Esophagus squamous epithelium (tissue), 5 donors: ENCODE data around the gene CHST7. TPM values are rescaled to one million over a fixed set of nuclear protein-coding genes. Genes with fewer than 3 reads are reported as not detected.

Source experiments
- DNase-seq: peaks from one replicate; lab custom pipeline; 2025; lab: John Stamatoyannopoulos, UW
- H3K27ac ChIP-seq, 4 donors: fragments of 200-600 bp; sonication (generic); one replicate each; pipeline ENCODE4 v1.5.1; 2016 to 2019; ENCODE audit warnings: mild to moderate bottlenecking in 1 of 4
- H3K27me3 ChIP-seq, 4 donors: fragments of 200-600 bp; sonication (generic); 1 replicate in 3 of 4; 2 replicates in 1 of 4; pipeline versions ENCODE4 v1.5.1 to v1.6.0; 2017 to 2021; ENCODE audit warnings: antibody characterized with exemption in 1 of 4
- H3K36me3 ChIP-seq, 3 donors: fragments of 200-600 bp; sonication (generic); one replicate each; pipeline ENCODE4 v1.5.1; 2016 to 2019
- H3K4me1 ChIP-seq, 3 donors: fragments of 200-600 bp; sonication (generic); one replicate each; pipeline ENCODE4 v1.5.1; 2017 to 2019
- H3K4me3 ChIP-seq, 4 donors: fragments of 200-600 bp; sonication (generic); 1 replicate in 3 of 4; 2 replicates in 1 of 4; pipeline ENCODE4 v1.5.1; 2016 to 2019; ENCODE audit warnings: mild to moderate bottlenecking in 2 of 4, moderate library complexity in 1 of 4
- H3K9me3 ChIP-seq, 3 donors: fragments of 200-600 bp; sonication (generic); one replicate each; pipeline ENCODE4 v1.5.1; 2016 to 2019
- POLR2A ChIP-seq, 4 donors: fragments of 450-650 bp; IDR thresholded peaks; one replicate each; pipeline ENCODE4 v1.6.1; 2017; ENCODE audit warnings: antibody characterized with exemption in 4 of 4, mild to moderate bottlenecking in 4 of 4, moderate library complexity in 3 of 4
- WGBS, 2 donors: methylation state at CpG; one replicate each; pipeline ENCODE4 v1.1.5; 2018; 5-methylcytosine and 5-hydroxymethylcytosine counted together
- intact Hi-C: fragments of 100-400 bp; cut with DNase I; formaldehyde crosslinking; loops from one replicate; pipeline ENCODE4 v1.15.0; 2022
- total RNA-seq, 4 donors: library from RNA; depleted of rRNA; stranded (reverse); fragments of >200 nt; gene quantifications; one replicate each; pipeline ENCODE4 v1.1.0, GENCODE V29; 2016
- TF ChIP-seq, protein P1 (sequence below), 6 experiments: fragments of 450-650 bp in 4 of 6; fragments of 200-600 bp in 2 of 6; sonication (generic) in 2 of 6; IDR thresholded peaks; one replicate each; pipeline ENCODE4 v1.5.1; 2016 to 2019; ENCODE audit warnings: antibody characterized with exemption in 6 of 6, mild to moderate bottlenecking in 4 of 6, moderate library complexity in 4 of 6
- donor health status: DM: yes; HTN: yes; CAD: no.

CHST7 gene
- total RNA-seq, 4 donors from 2014 or later, result 1.2 to 11.8 (median 3.9) TPM

DNA sequence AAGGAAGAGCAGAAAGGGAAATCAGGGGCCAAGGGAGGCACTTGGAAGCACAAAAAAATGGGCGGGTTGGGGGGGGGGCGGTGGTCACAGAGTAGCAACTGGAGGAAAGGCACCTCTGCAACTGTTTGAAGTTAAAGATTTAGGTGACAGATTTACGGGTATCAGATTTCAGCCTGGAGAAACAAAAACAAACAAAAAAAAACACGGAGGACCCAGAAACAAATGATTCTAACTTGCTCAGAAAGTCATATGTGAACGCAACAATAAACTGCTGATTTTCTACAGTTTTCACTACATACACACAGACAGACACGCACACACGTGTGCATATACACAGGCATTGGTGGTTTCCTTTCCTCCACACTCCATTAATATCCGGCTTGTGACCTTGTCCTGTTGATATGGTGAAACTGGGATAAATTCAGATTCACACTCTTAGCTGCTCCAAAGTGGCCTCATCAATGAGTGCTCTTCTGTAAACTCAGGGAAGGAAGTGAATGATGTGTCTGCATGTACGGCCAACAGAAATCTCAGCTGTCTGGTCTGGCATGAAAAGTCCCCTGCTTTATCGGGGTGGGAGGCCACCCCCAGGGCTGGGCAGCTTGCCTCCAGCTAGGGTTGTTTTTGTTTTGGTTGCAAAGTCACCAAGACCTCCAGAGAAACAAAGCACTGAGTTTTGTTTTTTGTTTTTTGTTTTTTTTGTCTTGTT lies 54.3 kb downstream of the CHST7 start:
- Histone ChIP-seq H3K9me3 (no peaks in the 10 kb centered on the region), H3K4me1 (peaks cover 0 to 17% (median 0%) of the 10 kb centered on the region in 3 donors), H3K36me3 (no peaks in the 10 kb centered on the region), H3K27ac (peak overlapping the region in 2 of 4 donors; percentile 59 to 66), H3K27me3 (no peaks in the 10 kb centered on the region), H3K4me3 (no peak overlapping the region)
- intact Hi-C loops, result no loop called here
- 54 to 69% methylated on average over 8 to 10 of the region's 10 CpGs for WGBS, 2 donors
- TF ChIP-seq POLR2A (IDR thresholded peaks at IDR 0.05), result no peak
- TF ChIP-seq, protein P1, sequence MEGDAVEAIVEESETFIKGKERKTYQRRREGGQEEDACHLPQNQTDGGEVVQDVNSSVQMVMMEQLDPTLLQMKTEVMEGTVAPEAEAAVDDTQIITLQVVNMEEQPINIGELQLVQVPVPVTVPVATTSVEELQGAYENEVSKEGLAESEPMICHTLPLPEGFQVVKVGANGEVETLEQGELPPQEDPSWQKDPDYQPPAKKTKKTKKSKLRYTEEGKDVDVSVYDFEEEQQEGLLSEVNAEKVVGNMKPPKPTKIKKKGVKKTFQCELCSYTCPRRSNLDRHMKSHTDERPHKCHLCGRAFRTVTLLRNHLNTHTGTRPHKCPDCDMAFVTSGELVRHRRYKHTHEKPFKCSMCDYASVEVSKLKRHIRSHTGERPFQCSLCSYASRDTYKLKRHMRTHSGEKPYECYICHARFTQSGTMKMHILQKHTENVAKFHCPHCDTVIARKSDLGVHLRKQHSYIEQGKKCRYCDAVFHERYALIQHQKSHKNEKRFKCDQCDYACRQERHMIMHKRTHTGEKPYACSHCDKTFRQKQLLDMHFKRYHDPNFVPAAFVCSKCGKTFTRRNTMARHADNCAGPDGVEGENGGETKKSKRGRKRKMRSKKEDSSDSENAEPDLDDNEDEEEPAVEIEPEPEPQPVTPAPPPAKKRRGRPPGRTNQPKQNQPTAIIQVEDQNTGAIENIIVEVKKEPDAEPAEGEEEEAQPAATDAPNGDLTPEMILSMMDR (IDR thresholded peaks at IDR 0.05), result no peak
- DNase-seq, result no peak

DNA sequence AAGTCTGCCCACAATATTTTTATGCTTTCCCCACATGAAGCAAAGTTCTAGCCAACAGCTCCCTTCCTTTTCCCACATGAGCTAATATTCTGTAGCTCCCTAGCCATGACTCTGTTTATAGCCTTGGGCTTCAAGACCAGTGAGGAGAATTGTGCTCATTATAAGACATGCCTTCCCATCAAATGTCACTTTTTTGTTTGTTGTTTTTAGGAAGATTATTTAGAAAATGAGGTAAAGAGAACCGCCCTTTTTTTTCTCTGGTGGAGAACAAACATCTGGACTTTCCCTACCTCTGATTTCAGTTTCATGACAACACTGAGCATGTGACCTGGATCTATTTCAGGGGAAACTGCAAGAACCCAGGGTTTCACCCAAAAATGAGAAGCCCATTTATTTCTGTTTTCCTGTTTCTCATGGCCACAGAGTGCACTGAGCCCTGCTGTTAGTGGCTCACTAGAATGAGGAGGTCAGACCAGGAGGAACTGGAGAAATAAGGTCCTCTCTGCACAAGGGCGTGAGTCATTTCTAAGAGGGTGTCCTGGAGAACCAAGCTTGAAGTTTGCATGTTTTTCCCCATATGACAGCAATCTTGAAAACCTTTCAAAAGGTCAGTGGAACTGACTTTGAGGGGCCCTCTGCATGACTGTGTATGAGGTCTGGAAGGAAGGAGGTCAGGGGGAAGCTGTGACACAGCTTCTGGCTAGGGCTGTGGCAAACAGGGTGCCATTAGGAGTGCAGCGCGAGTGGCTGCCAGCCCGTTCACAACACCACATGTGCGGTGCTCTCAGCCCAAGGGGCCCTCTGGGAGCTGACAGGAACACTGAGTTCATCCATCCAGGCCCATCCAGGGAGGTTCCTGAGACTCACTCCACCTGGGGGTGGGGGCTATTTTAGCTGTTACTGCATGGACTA lies 55.2 kb downstream of the CHST7 start:
- WGBS, 2 donors, result 50 to 54% methylated on average over 2 to 5 of the region's 6 CpGs
- intact Hi-C loops, result no loop called here
- H3K27ac ChIP-seq, result peak overlapping the region in 2 of 4 donors; percentile 59 to 66
- peaks cover 0 to 18% (median 0%) of the 10 kb centered on the region in 3 donors for H3K4me1 ChIP-seq
- H3K27me3 ChIP-seq, result no peaks in the 10 kb centered on the region
- H3K36me3 ChIP-seq, result no peaks in the 10 kb centered on the region
- no peaks in the 10 kb centered on the region for H3K9me3 ChIP-seq
- DNase-seq, result no peak
- H3K4me3 ChIP-seq, result no peak overlapping the region
- TF ChIP-seq, protein P1 (IDR thresholded peaks at IDR 0.05), result no peak

DNA sequence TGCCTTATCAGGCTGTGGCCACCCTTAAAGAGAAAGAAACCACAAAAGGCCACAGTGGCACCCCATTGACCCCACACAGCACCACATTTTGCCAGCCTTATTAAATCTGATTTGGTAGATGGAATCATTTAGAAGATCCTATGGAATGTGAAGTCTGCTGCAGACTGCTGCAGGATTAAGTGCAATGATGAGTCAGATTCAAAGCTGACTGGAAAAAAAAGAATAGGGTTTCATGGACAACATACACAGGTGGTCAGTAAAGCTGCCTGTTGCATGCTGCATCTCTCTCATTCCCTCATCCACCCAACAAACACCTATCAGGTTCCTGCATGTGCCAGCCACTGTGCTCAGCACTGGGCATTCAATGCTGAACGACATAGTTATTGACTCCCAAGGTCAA lies 56.6 kb downstream of the CHST7 start:
- H3K9me3 ChIP-seq, result no peaks in the 10 kb centered on the region
- H3K27me3 ChIP-seq, result no peaks in the 10 kb centered on the region
- DNase-seq, result no peak
- TF ChIP-seq, protein P1 (IDR thresholded peaks at IDR 0.05), result no peak
- TF ChIP-seq POLR2A (IDR thresholded peaks at IDR 0.05), result no peak
- 33 to 83% methylated on average over 1 of the region's 1 CpG for WGBS, 2 donors
- peak overlapping the region in 1 of 4 donors; percentile 66 for H3K27ac ChIP-seq
- H3K36me3 ChIP-seq, result no peaks in the 10 kb centered on the region
- peaks cover 0 to 18% (median 0%) of the 10 kb centered on the region in 3 donors for H3K4me1 ChIP-seq
- intact Hi-C loops, result no loop called here
- H3K4me3 ChIP-seq, result no peak overlapping the region

DNA sequence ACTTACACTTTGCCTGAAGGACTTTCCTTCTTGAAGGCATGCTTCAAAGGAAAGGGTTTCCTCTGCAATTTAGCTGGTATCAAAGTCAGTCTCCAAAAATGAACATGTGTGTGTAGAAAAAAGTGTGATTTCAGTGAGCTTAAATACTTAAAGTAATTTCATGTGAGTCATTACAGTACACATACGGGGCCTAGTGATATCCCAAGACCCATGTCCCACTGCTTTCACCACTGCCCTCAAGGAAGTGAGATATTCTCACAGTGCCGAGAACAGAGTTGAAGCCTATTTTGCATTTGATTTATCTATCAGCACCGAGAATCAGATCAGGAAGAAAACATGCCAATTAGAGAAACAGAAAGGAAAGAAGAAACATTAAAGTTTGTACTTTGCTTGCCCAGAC lies 61.0 kb downstream of the CHST7 start:
- Histone ChIP-seq H3K27me3 (no peaks in the 10 kb centered on the region), H3K9me3 (no peaks in the 10 kb centered on the region), H3K4me1 (peaks cover 0 to 7% (median 0%) of the 10 kb centered on the region in 3 donors), H3K4me3 (no peak overlapping the region), H3K27ac (no peak overlapping the region), H3K36me3 (no peaks in the 10 kb centered on the region)
- whole genome bisulfite sequencing, 2 donors, result 37 to 39% methylated on average over 3 of the region's 3 CpGs
- TF ChIP-seq, protein P1 (IDR thresholded peaks at IDR 0.05), result no peak
- no peak for TF ChIP-seq POLR2A (IDR thresholded peaks at IDR 0.05)
- no peak for DNase-seq
- intact Hi-C loops, result no loop called here

DNA sequence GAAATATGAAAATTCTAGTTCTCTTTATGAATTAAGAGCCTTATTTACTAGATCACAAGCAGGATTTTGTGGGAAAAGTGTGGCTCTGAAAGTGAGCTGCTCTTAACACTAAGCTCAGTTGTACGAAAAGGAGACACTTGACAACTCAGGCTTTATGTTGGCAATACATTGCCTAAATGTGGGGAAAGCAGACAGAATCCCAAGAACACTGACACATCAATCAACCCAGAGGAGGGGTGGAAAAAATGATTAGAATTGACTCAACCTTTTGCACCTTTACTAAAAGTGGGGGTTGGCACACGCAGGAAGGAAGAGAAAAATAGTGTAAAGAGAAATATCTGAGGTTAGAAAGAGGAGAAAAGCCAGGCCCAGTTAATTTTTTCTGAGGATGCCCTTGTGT lies 61.6 kb downstream of the CHST7 start:
- TF ChIP-seq, protein P1 (IDR thresholded peaks at IDR 0.05), result no peak
- Histone ChIP-seq H3K4me1 (peaks cover 0 to 7% (median 0%) of the 10 kb centered on the region in 3 donors), H3K4me3 (no peak overlapping the region), H3K36me3 (no peaks in the 10 kb centered on the region), H3K9me3 (no peaks in the 10 kb centered on the region), H3K27me3 (no peaks in the 10 kb centered on the region), H3K27ac (no peak overlapping the region)
- 60 to 95% methylated on average over 2 of the region's 2 CpGs for WGBS, 2 donors
- intact Hi-C loops, result no loop called here
- no peak for DNase-seq
